Measurements from ENCODE around the gene LGALS7B. TPM values are rescaled to one million over a fixed set of nuclear protein-coding genes. Genes with fewer than 3 reads are reported as not detected.

LGALS7B gene
- polyA plus RNA-seq, 1 donor from 2014 or later, result not detected

- Histone ChIP-seq H2AFZ (ENCODE audit: low read depth, low read length) (no peak overlapping the region), H3K4me3 (ENCODE audit: low read length) (no peak overlapping the region), H3K9me2 (ENCODE audit: insufficient read depth, low read length) (no peaks in the 10 kb centered on the region), H3K9me3 (ENCODE audit: low read length) (no peaks in the 10 kb centered on the region), H3K4me2 (ENCODE audit: low read length) (no peak overlapping the region), H3K36me3 (ENCODE audit: insufficient read depth, low read length) (no peaks in the 10 kb centered on the region), H3K9ac (ENCODE audit: low read length) (no peak overlapping the region), H3K27me3 (ENCODE audit: insufficient read depth, low read depth, low read length) (no peaks in the 10 kb centered on the region), H4K20me1 (ENCODE audit: insufficient read depth) (no peaks in the 10 kb centered on the region), H3K79me2 (replicated peaks; ENCODE audit: insufficient read depth, low read length) (no peaks in the 10 kb centered on the region), H3K27ac (ENCODE audit: low read length) (no peak overlapping the region), H3F3A (ENCODE audit: insufficient read depth, low read length, poor library complexity, severe bottlenecking) (no peaks in the 10 kb centered on the region)
- TF ChIP-seq POLR2AphosphoS5 (IDR thresholded peaks at IDR 0.05) (no peak), MXI1 (conservative IDR thresholded peaks at IDR 0.05; ENCODE audit: poor library complexity, severe bottlenecking) (no peak), CTCF (IDR thresholded peaks at IDR 0.05; ENCODE audit: poor library complexity, severe bottlenecking) (no peak), TAF1 (IDR thresholded peaks at IDR 0.05; ENCODE audit: low read depth) (no peak), SMC3 (conservative IDR thresholded peaks at IDR 0.05; ENCODE audit: poor library complexity) (no peak), EZH2 (IDR thresholded peaks at IDR 0.05; ENCODE audit: borderline replicate concordance, insufficient read depth, low read length, poor library complexity, severe bottlenecking) (no peak), REST (IDR thresholded peaks at IDR 0.05; ENCODE audit: borderline replicate concordance) (no peak), EP300 (conservative IDR thresholded peaks at IDR 0.05; ENCODE audit: poor library complexity, severe bottlenecking) (no peak), RAD21 (conservative IDR thresholded peaks at IDR 0.05) (no peak)
Observed at GRCh38 chr19:38766276-38767047, 22.5 kb upstream of the LGALS7B start.

- Histone ChIP-seq H3K9ac (ENCODE audit: low read length) (no peak overlapping the region), H3K79me2 (replicated peaks; ENCODE audit: insufficient read depth, low read length) (no peaks in the 10 kb centered on the region), H3K4me2 (ENCODE audit: low read length) (no peak overlapping the region), H4K20me1 (ENCODE audit: insufficient read depth) (no peaks in the 10 kb centered on the region), H2AFZ (ENCODE audit: low read depth, low read length) (no peak overlapping the region), H3F3A (ENCODE audit: insufficient read depth, low read length, poor library complexity, severe bottlenecking) (no peaks in the 10 kb centered on the region), H3K27ac (ENCODE audit: low read length) (no peak overlapping the region), H3K9me3 (ENCODE audit: low read length) (no peaks in the 10 kb centered on the region), H3K4me3 (ENCODE audit: low read length) (no peak overlapping the region), H3K27me3 (ENCODE audit: insufficient read depth, low read depth, low read length) (no peaks in the 10 kb centered on the region), H3K36me3 (ENCODE audit: insufficient read depth, low read length) (no peaks in the 10 kb centered on the region), H3K9me2 (ENCODE audit: insufficient read depth, low read length) (no peaks in the 10 kb centered on the region)
- TF ChIP-seq CTCF (IDR thresholded peaks at IDR 0.05; ENCODE audit: poor library complexity, severe bottlenecking), result no peak
- TF ChIP-seq POLR2AphosphoS5 (IDR thresholded peaks at IDR 0.05), result no peak
- no peak for TF ChIP-seq EZH2 (IDR thresholded peaks at IDR 0.05; ENCODE audit: borderline replicate concordance, insufficient read depth, low read length, poor library complexity, severe bottlenecking)
- TF ChIP-seq SMC3 (conservative IDR thresholded peaks at IDR 0.05; ENCODE audit: poor library complexity), result no peak
- no peak for TF ChIP-seq TAF1 (IDR thresholded peaks at IDR 0.05; ENCODE audit: low read depth)
- TF ChIP-seq EP300 (conservative IDR thresholded peaks at IDR 0.05; ENCODE audit: poor library complexity, severe bottlenecking), result no peak
- no peak for TF ChIP-seq RAD21 (conservative IDR thresholded peaks at IDR 0.05)
- TF ChIP-seq REST (IDR thresholded peaks at IDR 0.05; ENCODE audit: borderline replicate concordance), result no peak
- no peak for TF ChIP-seq MXI1 (conservative IDR thresholded peaks at IDR 0.05; ENCODE audit: poor library complexity, severe bottlenecking)
Observed at GRCh38 chr19:38769635-38770211, 19.3 kb upstream of the LGALS7B start.
